NT2/D1 (cell line): Measurements from ENCODE around the gene TASOR.

ENCODE experiments used
- DNase-seq: peaks from one replicate; pipeline ENCODE4 v3.0.0-alpha.2; 2011; ENCODE audit warnings: low read depth, low spot score
- H3K27me3 ChIP-seq: 2 replicates; pipeline ENCODE4 v1.6.0; 2011; ENCODE audit warnings: mild to moderate bottlenecking; ENCODE audit not compliant: insufficient read length, insufficient read depth
- H3K36me3 ChIP-seq: 2 replicates; pipeline ENCODE4 v1.6.1; 2011; ENCODE audit warnings: mild to moderate bottlenecking, low read length, mixed read lengths; ENCODE audit not compliant: insufficient read depth, insufficient read length
- H3K4me1 ChIP-seq: 2 replicates; pipeline ENCODE4 v1.5.1; 2011; ENCODE audit not compliant: insufficient read depth, insufficient read length
- H3K4me3 ChIP-seq: 2 replicates; pipeline ENCODE4 v1.5.1; 2011; ENCODE audit warnings: low read depth; ENCODE audit not compliant: insufficient read length
- H3K9ac ChIP-seq: 2 replicates; pipeline ENCODE4 v1.6.0; 2011; ENCODE audit warnings: low read depth; ENCODE audit not compliant: insufficient read length
- H3K9me3 ChIP-seq: 2 replicates; pipeline ENCODE4 v1.5.1; 2011; ENCODE audit warnings: mild to moderate bottlenecking, low read length; ENCODE audit not compliant: insufficient read depth
- SUZ12 ChIP-seq: IDR thresholded peaks from 2 replicates; pipeline ENCODE4 v1.6.1; 2011; ENCODE audit not compliant: insufficient read length, insufficient read depth; ENCODE audit errors: extremely low read depth
- YY1 ChIP-seq: IDR thresholded peaks from 2 replicates; pipeline ENCODE4 v1.6.1; 2011; ENCODE audit not compliant: insufficient read length, insufficient read depth
- ZNF274 ChIP-seq: IDR thresholded peaks from 2 replicates; pipeline ENCODE4 v1.6.1; 2011; ENCODE audit warnings: mild to moderate bottlenecking, low read depth, low read length

The TASOR gene

GRCh38 chr3:56633602-56634535, 49.2 kb downstream of the TASOR start:
- TF ChIP-seq ZNF274 (no peak), SUZ12 (no peak), YY1 (no peak)

More at GRCh38 chr3:56633602-56634535, 49.2 kb downstream of the TASOR start:
- Histone ChIP-seq H3K4me3 (no peak overlapping the region), H3K27me3 (no peaks in the 10 kb centered on the region), H3K9me3 (no peaks in the 10 kb centered on the region), H3K4me1 (no peaks in the 10 kb centered on the region), H3K36me3 (peaks cover 41% of the 10 kb centered on the region), H3K9ac (no peak overlapping the region)
- no peak for DNase-seq
